T-helper 2 cell treated with Interferon-gamma antibody and Interleukin-4, amounts not matched to agents 100 ng/mL and 5 ng/mL, for 36 hours (primary cell): ENCODE data around the gene EDARADD. TPM values are rescaled to one million over a fixed set of nuclear protein-coding genes. Genes with fewer than 3 reads are reported as not detected.

ENCODE experiments used
- intact Hi-C: fragments of 100-400 bp; cut with micrococcal nuclease; formaldehyde crosslinking; loops from one replicate; pipeline ENCODE4 v1.15.1; 2023
- total RNA-seq: library from RNA; stranded (reverse); gene quantifications from 2 replicates; pipeline ENCODE4 v1.2.3, GENCODE V29; 2022

Gene EDARADD
- total RNA-seq, 1 donor from 2014 or later, result 9.7 TPM

GRCh38 chr1:236511735-236512418 is 117.8 kb downstream of the EDARADD start:
- intact Hi-C loops, result no loop called here

- intact Hi-C loops, result loop anchor here (5.0 kb wide), 1 partner anchor 648 kb away; the partner anchor contains the start of gene LYST
Measured at GRCh38 chr1:236514703-236515442, 120.8 kb downstream of the EDARADD start.

GRCh38 chr1:236515443-236515958 is 121.4 kb downstream of the EDARADD start:
- intact Hi-C loops, result loop anchor here (5.0 kb wide), 1 partner anchor 648 kb away; the partner anchor contains the start of gene LYST

- intact Hi-C loops, result loop anchor here (2.0 to 5.0 kb wide), 2 partner anchors 100 to 650 kb away; partner anchors contain the start of gene LYST
Measured at GRCh38 chr1:236516929-236517704, 123.0 kb downstream of the EDARADD start.

- intact Hi-C loops, result loop anchor here (5.0 kb wide), 1 partner anchor 651 kb away; the partner anchor contains the start of gene LYST
Measured at GRCh38 chr1:236518322-236518721, 124.2 kb downstream of the EDARADD start.

GRCh38 chr1:236520445-236521005 is 126.4 kb downstream of the EDARADD start:
- intact Hi-C loops, result loop anchor here (5.0 kb wide), 1 partner anchor 523 kb away; no protein-coding TSS in a partner anchor

- intact Hi-C loops, result loop anchor here (1.0 to 5.0 kb wide), 2 partner anchors 241 to 526 kb away; no protein-coding TSS in a partner anchor
Measured at GRCh38 chr1:236522937-236523703, 129.0 kb downstream of the EDARADD start.

- intact Hi-C loops, result loop anchor here (1.0 to 5.0 kb wide), 5 partner anchors 81 to 526 kb away; partner anchors contain the start of genes EDARADD, HEATR1 and MTR
Measured at GRCh38 chr1:236523704-236524141, 129.6 kb downstream of the EDARADD start, which contains the start of gene LGALS8. Gene LGALS8 (plus strand): TSS chr1:236523982. CDS start chr1:236526071, 2,089 bp downstream.

- intact Hi-C loops, result loop anchor here (1.0 to 5.0 kb wide), 4 partner anchors 80 to 527 kb away; partner anchors contain the start of genes EDARADD, HEATR1 and MTR
Measured at GRCh38 chr1:236524142-236524894, 130.2 kb downstream of the EDARADD start.

GRCh38 chr1:236524895-236525184 is 130.8 kb downstream of the EDARADD start:
- intact Hi-C loops, result loop anchor here (1.0 to 5.0 kb wide), 4 partner anchors 79 to 528 kb away; partner anchors contain the start of genes EDARADD, HEATR1 and MTR

GRCh38 chr1:236526079-236526478 is 132.0 kb downstream of the EDARADD start:
- intact Hi-C loops, result no loop called here

GRCh38 chr1:236530286-236530685 is 136.2 kb downstream of the EDARADD start:
- intact Hi-C loops, result no loop called here

- intact Hi-C loops, result no loop called here
Measured at GRCh38 chr1:236530959-236531358, 136.9 kb downstream of the EDARADD start.

- intact Hi-C loops, result no loop called here
Measured at GRCh38 chr1:236532850-236533249, 138.8 kb downstream of the EDARADD start.

GRCh38 chr1:236534151-236534651 is 140.1 kb downstream of the EDARADD start:
- intact Hi-C loops, result no loop called here
